Cardiac fibroblast (primary cell): Measurements from ENCODE around the gene EMP1.

Source experiments
- DNase-seq, 2 donors: peaks; one replicate each; pipeline versions ENCODE4 v3.0.0 to v3.0.0-alpha.2; 2010; ENCODE audit warnings: low read depth in 2 of 2
- H3K4me3 ChIP-seq, 2 donors: replicated peaks in 1 of 2; 1 replicate in 1 of 2; 2 replicates in 1 of 2; pipeline ENCODE4 v1.5.1; 2011; ENCODE audit warnings: low read depth in 2 of 2, low read length in 2 of 2, mild to moderate bottlenecking in 2 of 2, moderate library complexity in 1 of 2
- CTCF ChIP-seq: IDR thresholded peaks from one replicate; pipeline ENCODE4 v1.5.1; 2011; ENCODE audit warnings: low read depth, mild to moderate bottlenecking, low read length, inconsistent platforms

EMP1 gene

GRCh38 chr12:13215056-13215455 lies 18.5 kb downstream of the EMP1 start:
- TF ChIP-seq CTCF = no peak
- H3K4me3 ChIP-seq = no peak overlapping the region
- no peak for DNase-seq

GRCh38 chr12:13218641-13219040 lies 22.1 kb downstream of the EMP1 start:
- H3K4me3 ChIP-seq = no peak overlapping the region
- peak in 1 of 2 donors; percentile 29 for DNase-seq
- no peak for TF ChIP-seq CTCF

GRCh38 chr12:13219320-13219719 lies 22.8 kb downstream of the EMP1 start:
- H3K4me3 ChIP-seq = no peak overlapping the region
- TF ChIP-seq CTCF = no peak
- peak in 1 of 2 donors; percentile 16 for DNase-seq

GRCh38 chr12:13220838-13221237 lies 24.3 kb downstream of the EMP1 start:
- no peak for TF ChIP-seq CTCF
- no peak overlapping the region for H3K4me3 ChIP-seq
- peak in 1 of 2 donors; percentile 57 for DNase-seq

GRCh38 chr12:13222076-13222475 lies 25.6 kb downstream of the EMP1 start:
- no peak overlapping the region for H3K4me3 ChIP-seq
- no peak for TF ChIP-seq CTCF
- DNase-seq = peak in 1 of 2 donors; percentile 42

GRCh38 chr12:13223179-13223804 lies 26.8 kb downstream of the EMP1 start:
- no peak overlapping the region for H3K4me3 ChIP-seq
- no peak for TF ChIP-seq CTCF
- peak; percentile 57 to 91 for DNase-seq

- H3K4me3 ChIP-seq = no peak overlapping the region
- peak; percentile 37 to 60 for DNase-seq
- no peak for TF ChIP-seq CTCF
Measured at GRCh38 chr12:13223941-13224340, 27.4 kb downstream of the EMP1 start.
